ENCODE data around the gene GNB1. TPM values are rescaled to one million over a fixed set of nuclear protein-coding genes. Genes with fewer than 3 reads are reported as not detected.

GNB1 gene
- total and polyA plus RNA-seq, 4 donors, result 114 to 338 (median 191) TPM

DNA sequence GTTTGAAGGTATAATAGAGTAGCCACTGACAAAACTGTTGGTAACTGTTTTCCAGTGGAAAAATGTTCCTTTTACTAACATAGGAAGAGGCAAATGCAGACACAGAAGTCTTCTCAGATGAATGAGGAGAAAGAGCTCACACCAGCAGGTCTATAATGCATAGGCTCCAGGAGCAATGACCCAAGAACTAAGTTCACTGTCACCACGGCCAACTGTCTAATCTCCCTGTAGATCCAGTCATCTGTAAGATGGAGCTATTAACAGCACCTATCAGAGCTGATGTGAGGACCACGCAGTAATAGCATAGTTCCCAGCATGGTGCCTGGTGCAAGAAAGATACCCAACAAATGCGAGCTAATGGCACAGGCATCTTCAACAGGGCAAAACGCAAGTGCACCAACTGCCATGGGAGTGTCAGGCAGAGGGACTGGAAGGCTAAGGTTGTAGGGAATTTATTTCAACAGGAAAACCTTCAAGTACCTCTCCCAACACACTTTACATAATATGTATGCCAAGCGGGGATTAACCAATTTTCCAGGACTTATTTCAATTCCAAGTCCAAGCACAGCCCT lies 12.9 kb downstream of the GNB1 start:
- DNase-seq (no peak), ATAC-seq (ENCODE audit: insufficient read depth, low FRiP score) (no peak)
- Histone ChIP-seq H3K4me1 (ENCODE audit: control insufficient read depth in 5 of 5, insufficient read depth in 5 of 5, low read length in 5 of 5) (peaks cover 5 to 40% (median 6%) of the 10 kb centered on the region in 5 donors), H3K27ac (ENCODE audit: low read depth in 1 of 2, low read length in 1 of 2) (no peak overlapping the region), H3K9ac (ENCODE audit: insufficient read depth in 1 of 2, low read length in 2 of 2) (no peak overlapping the region), H3K4me3 (no peak overlapping the region), H3K36me3 (ENCODE audit: control insufficient read depth in 4 of 4, insufficient read depth in 4 of 4, low read length in 4 of 4) (peaks cover 0 to 17% (median 5%) of the 10 kb centered on the region in 4 donors), H3K27me3 (ENCODE audit: control insufficient read depth in 3 of 3, insufficient read depth in 3 of 3, low read length in 2 of 3) (no peaks in the 10 kb centered on the region), H3K9me3 (ENCODE audit: control insufficient read depth in 4 of 4, insufficient read depth in 3 of 4, low read length in 3 of 4) (no peaks in the 10 kb centered on the region)
- TF ChIP-seq, protein P1, sequence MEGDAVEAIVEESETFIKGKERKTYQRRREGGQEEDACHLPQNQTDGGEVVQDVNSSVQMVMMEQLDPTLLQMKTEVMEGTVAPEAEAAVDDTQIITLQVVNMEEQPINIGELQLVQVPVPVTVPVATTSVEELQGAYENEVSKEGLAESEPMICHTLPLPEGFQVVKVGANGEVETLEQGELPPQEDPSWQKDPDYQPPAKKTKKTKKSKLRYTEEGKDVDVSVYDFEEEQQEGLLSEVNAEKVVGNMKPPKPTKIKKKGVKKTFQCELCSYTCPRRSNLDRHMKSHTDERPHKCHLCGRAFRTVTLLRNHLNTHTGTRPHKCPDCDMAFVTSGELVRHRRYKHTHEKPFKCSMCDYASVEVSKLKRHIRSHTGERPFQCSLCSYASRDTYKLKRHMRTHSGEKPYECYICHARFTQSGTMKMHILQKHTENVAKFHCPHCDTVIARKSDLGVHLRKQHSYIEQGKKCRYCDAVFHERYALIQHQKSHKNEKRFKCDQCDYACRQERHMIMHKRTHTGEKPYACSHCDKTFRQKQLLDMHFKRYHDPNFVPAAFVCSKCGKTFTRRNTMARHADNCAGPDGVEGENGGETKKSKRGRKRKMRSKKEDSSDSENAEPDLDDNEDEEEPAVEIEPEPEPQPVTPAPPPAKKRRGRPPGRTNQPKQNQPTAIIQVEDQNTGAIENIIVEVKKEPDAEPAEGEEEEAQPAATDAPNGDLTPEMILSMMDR (IDR thresholded peaks at IDR 0.05; ENCODE audit: control extremely low read depth, extremely low read depth), result no peak
- WGBS, 2 donors, result 83 to 84% methylated on average over 5 of the region's 5 CpGs

DNA sequence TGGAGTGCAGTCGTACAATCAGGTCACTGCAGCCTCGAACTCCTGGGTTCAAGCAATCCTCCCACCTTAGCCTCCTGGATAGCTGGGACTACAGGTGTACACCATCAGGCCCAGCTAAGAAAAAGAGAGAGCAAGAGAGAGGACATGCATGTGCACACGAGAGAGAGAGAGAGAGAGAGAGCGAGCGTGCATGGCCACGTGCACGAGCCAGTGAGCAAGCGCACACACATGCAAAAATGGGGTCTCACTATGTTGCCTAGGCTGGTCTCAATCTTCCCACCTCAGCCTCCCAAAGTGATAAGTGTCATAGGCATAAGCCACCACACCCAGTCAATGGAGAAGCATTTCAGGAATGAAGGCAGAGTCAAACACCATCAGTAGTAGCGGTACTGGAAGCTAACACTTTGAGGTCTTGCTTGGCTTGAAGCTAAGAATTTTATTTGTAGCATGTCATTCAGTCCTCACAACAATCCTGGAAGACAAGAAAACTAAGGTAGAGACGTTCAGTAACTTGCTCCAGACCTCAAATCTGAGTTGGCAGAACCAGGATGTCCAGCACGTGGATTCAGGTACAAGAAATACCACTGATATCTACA lies 14.5 kb downstream of the GNB1 start:
- Histone ChIP-seq H3K4me1 (ENCODE audit: control insufficient read depth in 5 of 5, insufficient read depth in 5 of 5, low read length in 5 of 5) (peaks cover 6 to 44% (median 13%) of the 10 kb centered on the region in 5 donors), H3K4me3 (no peak overlapping the region), H3K36me3 (ENCODE audit: control insufficient read depth in 4 of 4, insufficient read depth in 4 of 4, low read length in 4 of 4) (peaks cover 0 to 21% (median 5%) of the 10 kb centered on the region in 4 donors), H3K27ac (ENCODE audit: low read depth in 1 of 2, low read length in 1 of 2) (no peak overlapping the region), H3K27me3 (ENCODE audit: control insufficient read depth in 3 of 3, insufficient read depth in 3 of 3, low read length in 2 of 3) (no peaks in the 10 kb centered on the region), H3K9me3 (ENCODE audit: control insufficient read depth in 4 of 4, insufficient read depth in 3 of 4, low read length in 3 of 4) (no peaks in the 10 kb centered on the region), H3K9ac (ENCODE audit: insufficient read depth in 1 of 2, low read length in 2 of 2) (no peak overlapping the region)
- 77 to 81% methylated on average over 11 of the region's 11 CpGs for WGBS, 2 donors
- DNase-seq, result no peak
- no peak for ATAC-seq (ENCODE audit: insufficient read depth, low FRiP score)
- TF ChIP-seq, protein P1 (IDR thresholded peaks at IDR 0.05; ENCODE audit: control extremely low read depth, extremely low read depth), result no peak

DNA sequence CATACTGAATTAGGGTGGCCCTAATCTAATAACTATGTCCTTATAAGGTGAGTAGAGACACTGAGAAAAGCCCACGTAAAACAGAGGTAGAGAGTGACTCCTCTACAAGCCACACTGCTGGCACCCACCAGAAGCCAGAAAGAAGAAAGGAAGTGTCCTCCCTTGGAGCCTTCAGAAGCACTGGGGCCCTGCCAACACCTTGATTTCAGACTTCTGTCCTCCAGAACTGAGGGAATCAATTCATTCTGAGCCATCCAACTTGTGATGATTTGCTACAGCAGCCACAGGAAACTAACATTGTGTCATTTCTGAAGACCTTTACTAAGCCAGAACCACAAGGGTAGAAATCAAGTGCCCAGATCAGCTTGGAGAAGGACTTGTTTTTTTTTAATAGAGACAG lies 15.0 kb downstream of the GNB1 start:
- H3K4me3 ChIP-seq, result no peak overlapping the region
- no peak for ATAC-seq (ENCODE audit: insufficient read depth, low FRiP score)
- H3K9ac ChIP-seq (ENCODE audit: insufficient read depth in 1 of 2, low read length in 2 of 2), result no peak overlapping the region
- TF ChIP-seq, protein P1 (IDR thresholded peaks at IDR 0.05; ENCODE audit: control extremely low read depth, extremely low read depth), result no peak
- H3K9me3 ChIP-seq (ENCODE audit: control insufficient read depth in 4 of 4, insufficient read depth in 3 of 4, low read length in 3 of 4), result no peaks in the 10 kb centered on the region
- 81 to 87% methylated on average over 1 of the region's 1 CpG for WGBS, 2 donors
- no peak for DNase-seq
- H3K4me1 ChIP-seq (ENCODE audit: control insufficient read depth in 5 of 5, insufficient read depth in 5 of 5, low read length in 5 of 5), result peaks cover 6 to 47% (median 11%) of the 10 kb centered on the region in 5 donors
- H3K36me3 ChIP-seq (ENCODE audit: control insufficient read depth in 4 of 4, insufficient read depth in 4 of 4, low read length in 4 of 4), result peaks cover 0 to 21% (median 5%) of the 10 kb centered on the region in 4 donors
- H3K27me3 ChIP-seq (ENCODE audit: control insufficient read depth in 3 of 3, insufficient read depth in 3 of 3, low read length in 2 of 3), result no peaks in the 10 kb centered on the region
- H3K27ac ChIP-seq (ENCODE audit: low read depth in 1 of 2, low read length in 1 of 2), result no peak overlapping the region

All from lung (tissue), 12 donors.